Measurements from ENCODE around the gene PTPRE.

Gene PTPRE

GRCh38 chr10:127971101-127971946 is 64.4 kb downstream of the PTPRE start:
- H3K27ac ChIP-seq, result no peak overlapping the region

GRCh38 chr10:127971963-127972615 is 65.2 kb downstream of the PTPRE start:
- no peak for TF ChIP-seq CTCF (IDR thresholded peaks at IDR 0.05)
- Histone ChIP-seq H3K4me3 (no peak overlapping the region), H3K36me3 (no peaks in the 10 kb centered on the region), H3K27me3 (no peaks in the 10 kb centered on the region), H3K4me1 (peaks cover 0 to 8% (median 2%) of the 10 kb centered on the region in 4 donors), H3K9me3 (no peaks in the 10 kb centered on the region), H3K27ac (no peak overlapping the region)
- intact Hi-C loops (cut with DNase I; ENCODE audit: low total_unique reads), result no loop called here
- no peak for DNase-seq

More at GRCh38 chr10:127971101-127971946, 64.4 kb downstream of the PTPRE start:
- H3K36me3 ChIP-seq, result no peaks in the 10 kb centered on the region
- no peaks in the 10 kb centered on the region for H3K27me3 ChIP-seq
- H3K9me3 ChIP-seq, result no peaks in the 10 kb centered on the region
- no peak for DNase-seq
- H3K4me3 ChIP-seq, result no peak overlapping the region
- TF ChIP-seq CTCF (IDR thresholded peaks at IDR 0.05), result no peak
- peaks cover 0 to under 1% (median 0%) of the 10 kb centered on the region in 4 donors for H3K4me1 ChIP-seq
- intact Hi-C loops (cut with DNase I; ENCODE audit: low total_unique reads), result no loop called here

GRCh38 chr10:127972751-127973357 is 66.0 kb downstream of the PTPRE start:
- intact Hi-C loops (cut with DNase I; ENCODE audit: low total_unique reads), result no loop called here
- no peak overlapping the region for H3K27ac ChIP-seq
- H3K27me3 ChIP-seq, result no peaks in the 10 kb centered on the region
- no peaks in the 10 kb centered on the region for H3K36me3 ChIP-seq
- no peak for DNase-seq
- peaks cover 0 to 16% (median 7%) of the 10 kb centered on the region in 4 donors for H3K4me1 ChIP-seq
- no peak overlapping the region for H3K4me3 ChIP-seq
- no peak for TF ChIP-seq CTCF (IDR thresholded peaks at IDR 0.05)
- no peaks in the 10 kb centered on the region for H3K9me3 ChIP-seq

- no peaks in the 10 kb centered on the region for H3K36me3 ChIP-seq
- H3K27ac ChIP-seq, result no peak overlapping the region
- TF ChIP-seq CTCF (IDR thresholded peaks at IDR 0.05), result no peak
- peaks cover 0 to 26% (median 12%) of the 10 kb centered on the region in 4 donors for H3K4me1 ChIP-seq
- intact Hi-C loops (cut with DNase I; ENCODE audit: low total_unique reads), result no loop called here
- H3K27me3 ChIP-seq, result no peaks in the 10 kb centered on the region
- no peaks in the 10 kb centered on the region for H3K9me3 ChIP-seq
- H3K4me3 ChIP-seq, result no peak overlapping the region
- DNase-seq, result no peak
These were observed 66.9 kb downstream of the PTPRE start for GRCh38 chr10:127973791-127974311.

GRCh38 chr10:127974911-127975310 is 68.0 kb downstream of the PTPRE start:
- Histone ChIP-seq H3K4me1 (peaks cover 0 to 26% (median 12%) of the 10 kb centered on the region in 4 donors), H3K4me3 (no peak overlapping the region), H3K36me3 (no peaks in the 10 kb centered on the region), H3K27ac (no peak overlapping the region), H3K27me3 (no peaks in the 10 kb centered on the region), H3K9me3 (peaks cover 0 to 2% (median 0%) of the 10 kb centered on the region in 3 donors)
- no peak for TF ChIP-seq CTCF (IDR thresholded peaks at IDR 0.05)
- DNase-seq, result no peak
- intact Hi-C loops (cut with DNase I; ENCODE audit: low total_unique reads), result no loop called here

Measured in tibial artery (tissue), 4 donors.